OCI-LY7 (cell line): ENCODE results near the gene UBE4B.

Source experiments
- EZH2phosphoT487 ChIP-seq: fragments of 200-600 bp; sonication (generic); IDR thresholded peaks from 2 replicates; pipeline ENCODE4 v1.6.1; 2018; ENCODE audit warnings: low read depth, borderline replicate concordance, mild to moderate bottlenecking, mixed run types, antibody characterized with exemption, low read length, moderate library complexity, mixed read lengths
- TF ChIP-seq, protein P1 (sequence below): fragments of 200-600 bp; sonication (generic); conservative IDR thresholded peaks from 2 replicates; pipeline ENCODE4 v1.5.1; 2014; ENCODE audit warnings: mild to moderate bottlenecking, antibody characterized with exemption, low read length, moderate library complexity, mixed read lengths

DNA sequence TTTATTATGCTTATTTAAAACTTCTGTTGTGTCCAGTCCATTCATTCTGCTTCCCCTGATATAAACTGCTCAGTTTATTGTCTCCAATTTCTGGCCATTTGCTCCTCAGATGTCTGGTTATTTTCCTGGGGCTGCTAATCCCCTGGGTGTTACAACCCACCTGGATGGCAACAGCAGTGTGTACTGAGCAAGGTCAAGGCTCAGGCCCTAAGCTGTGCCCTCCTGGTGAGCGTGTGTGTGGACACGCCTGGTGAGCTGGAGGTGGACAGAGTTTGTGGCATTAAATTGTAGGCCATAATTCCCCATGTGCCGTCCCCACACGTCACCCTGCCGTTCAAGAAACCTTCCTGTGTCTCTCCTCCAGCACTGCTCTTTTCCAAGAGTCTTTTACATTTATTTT is 159.5 kb downstream of the UBE4B start:
- TF ChIP-seq, protein P1, sequence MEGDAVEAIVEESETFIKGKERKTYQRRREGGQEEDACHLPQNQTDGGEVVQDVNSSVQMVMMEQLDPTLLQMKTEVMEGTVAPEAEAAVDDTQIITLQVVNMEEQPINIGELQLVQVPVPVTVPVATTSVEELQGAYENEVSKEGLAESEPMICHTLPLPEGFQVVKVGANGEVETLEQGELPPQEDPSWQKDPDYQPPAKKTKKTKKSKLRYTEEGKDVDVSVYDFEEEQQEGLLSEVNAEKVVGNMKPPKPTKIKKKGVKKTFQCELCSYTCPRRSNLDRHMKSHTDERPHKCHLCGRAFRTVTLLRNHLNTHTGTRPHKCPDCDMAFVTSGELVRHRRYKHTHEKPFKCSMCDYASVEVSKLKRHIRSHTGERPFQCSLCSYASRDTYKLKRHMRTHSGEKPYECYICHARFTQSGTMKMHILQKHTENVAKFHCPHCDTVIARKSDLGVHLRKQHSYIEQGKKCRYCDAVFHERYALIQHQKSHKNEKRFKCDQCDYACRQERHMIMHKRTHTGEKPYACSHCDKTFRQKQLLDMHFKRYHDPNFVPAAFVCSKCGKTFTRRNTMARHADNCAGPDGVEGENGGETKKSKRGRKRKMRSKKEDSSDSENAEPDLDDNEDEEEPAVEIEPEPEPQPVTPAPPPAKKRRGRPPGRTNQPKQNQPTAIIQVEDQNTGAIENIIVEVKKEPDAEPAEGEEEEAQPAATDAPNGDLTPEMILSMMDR = no peak
- no peak for TF ChIP-seq EZH2phosphoT487
